GM12878 (cell line): Measurements from ENCODE around the gene EIF4B. TPM values are rescaled to one million over a fixed set of nuclear protein-coding genes. Genes with fewer than 3 reads are reported as not detected.

Source experiments
- ATAC-seq: fragments of 200-7000 bp; cut with Tn5 transposase; 3 replicates; pipeline ENCODE4 v1.9.1; 2020; ENCODE audit warnings: mild to moderate bottlenecking, moderate library complexity
- BruUV-seq: library from RNA; stranded (reverse); fragments of 400-500 nt; replicated peaks from 2 replicates; lab custom pipeline; 2021; lab: Mats Ljungman, UMichigan
- CTCF ChIA-PET: fragments of 300-600 bp; sonication (Branson Sonifier 250); formaldehyde crosslinking; extraction: SDS; loops from one replicate; lab custom pipeline; 2021; ENCODE audit warnings: inconsistent platforms; lab: Yijun Ruan, JAX
- POLR2A ChIA-PET: fragments of 350-600 bp; formaldehyde crosslinking; extraction: SDS; loops from one replicate; lab custom pipeline; 2021; ENCODE audit warnings: inconsistent platforms; lab: Charles Lee
- RAD21 ChIA-PET: fragments of 300-600 bp; sonication (Branson Sonifier 250); formaldehyde crosslinking; loops from one replicate; lab custom pipeline; 2023; ENCODE audit warnings: antibody characterized with exemption; ENCODE audit not compliant: unreplicated experiment; lab: Charles Lee
- SMC1A ChIA-PET: fragments of 300-600 bp; sonication (Branson Sonifier 250); formaldehyde crosslinking; loops from one replicate; lab custom pipeline; 2023; ENCODE audit not compliant: unreplicated experiment, uncharacterized antibody; lab: Charles Lee
- DNase-seq: peaks from one replicate; pipeline ENCODE4 v3.0.0-alpha.2; 2011; ENCODE audit warnings: low read depth, low spot score
- FAIRE-seq: peaks from 3 replicates; lab custom pipeline; 2011; peaks lifted over from hg19 to GRCh38; lab: Jason Lieb, UNC
- H2AFZ ChIP-seq: 2 replicates; pipeline ENCODE4 v1.6.0; 2011; ENCODE audit warnings: low read depth, low read length, control low read depth; ENCODE audit not compliant: control insufficient read depth
- H3K27ac ChIP-seq: 2 replicates; pipeline ENCODE4 v1.5.1; 2011; ENCODE audit warnings: control low read depth; ENCODE audit not compliant: control insufficient read depth, insufficient read depth
- H3K27me3 ChIP-seq, 2 experiments: replicated peaks in 1 of 2; 2 replicates each; pipeline versions ENCODE4 v1.6.0 to v1.6.1; 2011; ENCODE audit warnings: low read length in 1 of 2; ENCODE audit not compliant: control insufficient read depth in 2 of 2, insufficient read depth in 2 of 2
- H3K36me3 ChIP-seq, 2 experiments: 2 replicates each; pipeline ENCODE4 v1.5.1; 2011; ENCODE audit warnings: low read length in 1 of 2; ENCODE audit not compliant: control insufficient read depth in 2 of 2, insufficient read depth in 2 of 2
- H3K4me1 ChIP-seq: 2 replicates; pipeline ENCODE4 v1.6.1; 2011; ENCODE audit warnings: mild to moderate bottlenecking, low read length, moderate library complexity, mixed read lengths; ENCODE audit not compliant: control insufficient read depth, insufficient read depth
- H3K4me2 ChIP-seq: 2 replicates; pipeline ENCODE4 v1.6.0; 2011; ENCODE audit warnings: control low read depth; ENCODE audit not compliant: control insufficient read depth, insufficient read depth
- H3K4me3 ChIP-seq: fragments of 200-600 bp; sonication (generic); 2 replicates; pipeline ENCODE4 v1.5.1; 2016
- H3K79me2 ChIP-seq: 2 replicates; pipeline ENCODE4 v1.6.0; 2011; ENCODE audit warnings: low read length; ENCODE audit not compliant: control insufficient read depth, insufficient read depth
- H3K9ac ChIP-seq: 2 replicates; pipeline ENCODE4 v1.8.0; 2011; ENCODE audit warnings: low read length, control low read depth, mixed read lengths; ENCODE audit not compliant: control insufficient read depth, insufficient read depth
- H3K9me3 ChIP-seq: replicated peaks from 3 replicates; pipeline ENCODE4 v1.5.1; 2011; ENCODE audit warnings: mild to moderate bottlenecking, low read length; ENCODE audit not compliant: control insufficient read depth, insufficient read depth
- H4K20me1 ChIP-seq: 2 replicates; pipeline ENCODE4 v1.6.0; 2011; ENCODE audit not compliant: control insufficient read depth, insufficient read depth
- BACH1 ChIP-seq: fragments of 450-650 bp; IDR thresholded peaks from 2 replicates; pipeline ENCODE4 v1.6.1; 2017; ENCODE audit warnings: mild to moderate bottlenecking, borderline replicate concordance
- BCLAF1 ChIP-seq: fragments of 450-650 bp; IDR thresholded peaks from 2 replicates; pipeline ENCODE4 v1.6.1; 2017; ENCODE audit warnings: antibody characterized with exemption, mild to moderate bottlenecking, moderate library complexity
- BHLHE40 ChIP-seq, 2 experiments: fragments of 450-650 bp in 1 of 2; IDR thresholded peaks; 2 replicates each; pipeline ENCODE4 v1.6.1; 2011 to 2017; ENCODE audit warnings: low read depth in 2 of 2, borderline replicate concordance in 1 of 2, improper control_type of control experiment in 1 of 2, low read length in 1 of 2, mild to moderate bottlenecking in 1 of 2
- E4F1 ChIP-seq: fragments of 450-650 bp; IDR thresholded peaks from 2 replicates; pipeline ENCODE4 v1.6.1; 2018; ENCODE audit warnings: borderline replicate concordance, mild to moderate bottlenecking; ENCODE audit not compliant: partially characterized antibody
- HDAC6 ChIP-seq: fragments of 200-600 bp; sonication (generic); IDR thresholded peaks from one replicate; pipeline ENCODE4 v1.8.0; 2017; ENCODE audit warnings: antibody characterized with exemption; ENCODE audit not compliant: unreplicated experiment
- MTA3 ChIP-seq: IDR thresholded peaks from 2 replicates; pipeline ENCODE4 v1.6.1; 2012; ENCODE audit warnings: low read length, inconsistent platforms, borderline replicate concordance
- SKIL ChIP-seq: fragments of 450-650 bp; IDR thresholded peaks from 2 replicates; pipeline ENCODE4 v1.6.1; 2017; ENCODE audit warnings: mild to moderate bottlenecking, low read depth, inconsistent platforms; ENCODE audit not compliant: poor library complexity, severe bottlenecking
- SREBF1 ChIP-seq: IDR thresholded peaks from 2 replicates; pipeline ENCODE4 v1.6.1; 2012; ENCODE audit warnings: mild to moderate bottlenecking, low read length
- ZNF622 ChIP-seq: fragments of 450-650 bp; IDR thresholded peaks from 2 replicates; pipeline ENCODE4 v1.6.1; 2017; ENCODE audit warnings: mild to moderate bottlenecking, inconsistent platforms
- WGBS: methylation state at CpG from one replicate; pipeline ENCODE4 v1.1.6; 2016; ENCODE audit warnings: low lambda C conversion rate; ENCODE audit not compliant: insufficient replicate concordance, insufficient coverage; ENCODE audit errors: missing lambda C conversion rate; 5-methylcytosine and 5-hydroxymethylcytosine counted together
- in situ Hi-C: fragments of 300-500 bp; cut with MboI; formaldehyde crosslinking; loops from 9 replicates; pipeline ENCODE4 v1.14.3; 2018; ENCODE audit warnings: mixed read lengths
- intact Hi-C: fragments of 100-400 bp; cut with micrococcal nuclease; formaldehyde crosslinking; loops from one replicate; pipeline ENCODE4 v1.14.2; 2022; ENCODE audit not compliant: unreplicated experiment
- polyA plus RNA-seq, 11 experiments: library from polyadenylated mRNA; depleted of rRNA in 4 of 11; unstranded in 6 of 11; stranded (reverse) in 5 of 11; fragments of >200 nt; fragmentation: Nextera tagmentation in 4 of 11; fragmentation: Illumina TruSeq in 1 of 11; extraction: Ambion mirVana in 4 of 11; extraction: Trizol in 1 of 11; gene quantifications; 1 replicate in 1 of 11; 2 replicates in 10 of 11; pipeline versions ENCODE4 v1.2.1 to v1.2.3, GENCODE V29; 2011 to 2016; ENCODE audit warnings: inconsistent platforms in 2 of 11, missing spikeins in 2 of 11, low read depth in 1 of 11
- total RNA-seq, 4 experiments: library from RNA; depleted of rRNA in 3 of 4; stranded (reverse); fragments of >200 nt in 3 of 4; fragmentation: Illumina TruSeq in 1 of 4; extraction: Trizol in 1 of 4; gene quantifications; 2 replicates each; pipeline versions ENCODE4 v1.2.1 to v1.2.3, GENCODE V29; 2013 to 2021

Gene EIF4B
- total and polyA plus RNA-seq, 10 of the 15 experiments (the other 5 are each of a cell fraction or from before 2014, with no cell fraction given): 123 to 752 (median 431) TPM

- no peak for FAIRE-seq
- H3K36me3 ChIP-seq: no peaks in the 10 kb centered on the region
- H3K9me3 ChIP-seq: no peaks in the 10 kb centered on the region
- no peaks in the 10 kb centered on the region for H4K20me1 ChIP-seq
- ChIA-PET POLR2A (no interaction called here), SMC1A (interaction anchor here (8.2 kb wide), 1 partner anchor 93 kb away, joined by 115 read pairs; no protein-coding TSS in a partner anchor), RAD21 (no interaction called here), CTCF (interaction anchor here (1.5 to 14.0 kb wide), 2 partner anchors 11 to 93 kb away, joined by 3 to 418 read pairs; no protein-coding TSS in a partner anchor)
- WGBS: 42% methylated on average over 3 of the region's 3 CpGs
- H3K27ac ChIP-seq: no peak overlapping the region
- H3K4me2 ChIP-seq: no peak overlapping the region
- no peak for ATAC-seq
- H3K4me3 ChIP-seq: no peak overlapping the region
- H3K4me1 ChIP-seq: peaks cover 3% of the 10 kb centered on the region; the same call in 1 of the 2 replicates
- no peak overlapping the region for H3K9ac ChIP-seq
- H3K79me2 ChIP-seq: no peaks in the 10 kb centered on the region
- intact Hi-C loops (no loop called here), in situ Hi-C loops (loop anchor here (25.0 kb wide), 1 partner anchor 589 kb away; the partner anchor contains the start of gene KRT84)
- TF ChIP-seq HDAC6 (no peak), BHLHE40 (IDR thresholded peaks at IDR 0.05; ENCODE audit: borderline replicate concordance in 1 of 2, low read depth in 2 of 2, low read length in 1 of 2) (no peak), MTA3 (no peak), SREBF1 (no peak), E4F1 (no peak), BACH1 (no peak), SKIL (no peak), ZNF622 (no peak), BCLAF1 (no peak)
- BruUV-seq: no TSS peak
- no peaks in the 10 kb centered on the region for H3K27me3 ChIP-seq
- no peak for DNase-seq
- H2AFZ ChIP-seq: no peak overlapping the region
Measured at GRCh38 chr12:52976574-52977071, 29.6 kb upstream of the EIF4B start.
